ENCODE results near the gene ZNF559. TPM values are rescaled to one million over a fixed set of nuclear protein-coding genes. Genes with fewer than 3 reads are reported as not detected.

Gene ZNF559
- 15.0 and 15.6 TPM in 2 replicates for total RNA-seq

DNA sequence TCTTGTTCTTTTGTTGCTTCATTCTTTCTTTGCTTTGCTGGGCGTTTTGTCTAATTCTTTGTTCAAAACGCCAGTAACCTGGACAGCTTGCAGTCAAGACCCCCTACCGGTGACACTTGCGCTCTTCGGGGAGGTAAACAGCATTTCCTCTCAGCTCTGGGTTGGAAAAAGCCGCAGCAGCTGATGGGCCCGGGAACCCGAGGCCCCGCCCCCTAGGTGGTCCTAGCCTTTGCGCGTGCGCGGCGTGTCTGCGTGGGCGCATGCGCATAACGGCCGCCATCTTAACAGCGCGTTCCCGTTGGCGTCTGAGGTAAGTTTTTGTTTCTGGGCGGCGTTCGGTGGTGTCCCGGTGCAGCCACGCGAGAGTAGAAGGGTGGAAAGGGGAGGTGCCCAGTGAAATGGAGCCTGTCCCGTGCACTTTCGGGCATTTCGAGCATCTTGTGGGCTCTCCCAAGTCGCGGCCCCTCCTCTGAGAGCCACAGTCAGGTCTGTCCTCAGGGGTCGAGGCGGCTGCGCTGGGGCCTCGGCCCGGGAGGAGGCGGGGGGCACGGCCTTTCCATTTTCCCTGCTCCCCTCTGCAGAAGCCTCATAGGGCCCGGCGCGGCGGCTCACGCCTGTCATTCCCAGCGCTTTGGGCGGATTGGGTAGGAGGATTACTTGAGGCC lies at the start of gene ZNF559:
Gene ZNF559, plus strand, starts transcription at position 261 of the 665 bp plus-strand sequence. CDS start 14,371 bp downstream, outside the sequence.

DNA sequence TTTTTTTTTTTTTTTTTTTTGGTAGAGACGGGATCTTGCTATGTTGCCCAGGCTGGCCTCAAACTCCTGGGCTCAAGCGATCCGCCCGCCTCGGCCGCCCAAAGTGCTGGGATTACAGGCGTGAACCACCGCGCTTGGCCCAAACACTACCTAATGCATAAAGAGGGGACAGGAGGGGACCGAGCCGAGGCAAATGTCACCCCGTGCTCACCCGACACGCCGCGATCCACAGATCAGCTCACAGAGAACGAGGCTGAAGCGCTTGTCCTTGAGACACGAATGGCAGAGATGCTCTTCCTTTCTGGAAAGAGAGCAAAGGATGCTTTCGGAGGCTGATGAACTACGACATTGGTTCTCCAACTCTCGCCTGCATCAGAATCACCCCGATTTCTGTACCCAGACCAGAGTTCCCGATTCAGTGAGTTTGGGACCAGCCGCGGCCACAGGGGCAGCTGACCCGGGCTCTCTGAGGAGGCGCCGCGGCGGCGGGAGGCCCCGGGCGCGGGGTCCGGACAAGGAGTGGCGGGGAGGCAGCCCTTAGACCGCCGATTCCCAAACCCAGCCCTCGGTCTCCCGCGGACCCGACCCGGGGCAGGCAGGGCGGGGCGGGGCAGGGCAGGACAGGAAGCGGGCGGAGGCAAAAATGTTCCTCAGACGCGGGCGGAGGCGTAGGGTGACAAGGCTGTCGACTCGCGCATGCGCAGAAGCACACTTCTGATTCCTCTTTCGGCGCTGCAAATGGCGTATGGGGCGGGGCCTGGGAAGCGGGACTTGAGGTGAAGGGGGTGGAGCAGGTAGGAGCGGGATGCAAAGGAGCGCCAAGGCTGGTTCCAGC lies 14.6 kb upstream of the ZNF559 start, which contains the start of gene ZNF699:
Gene ZNF699, minus strand, starts transcription at position 700 of the 835 bp plus-strand sequence. CDS start 4,719 bp downstream, outside the sequence.

DNA sequence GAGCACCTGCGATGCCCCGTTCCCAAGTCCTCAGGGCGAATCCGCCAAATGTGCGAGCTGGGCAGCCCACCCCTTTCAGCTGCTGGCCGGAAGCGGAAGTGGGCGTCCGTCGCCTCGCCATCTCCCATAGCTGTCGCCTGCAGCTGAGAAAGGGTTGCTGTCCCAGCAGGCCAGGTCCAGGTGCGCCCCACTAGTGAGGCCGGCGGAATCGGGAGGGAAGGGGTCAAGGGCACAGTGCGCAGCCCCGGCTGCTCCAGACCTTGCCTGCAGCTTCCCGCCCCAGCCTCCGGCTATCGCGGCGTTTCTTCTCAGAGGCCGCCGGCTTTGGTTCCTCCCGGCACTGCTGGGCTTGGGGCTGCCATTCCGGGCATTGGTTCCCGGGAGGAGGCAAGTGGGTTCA lies 38.9 kb downstream of the ZNF559 start, which contains the start of gene ZNF177:
Gene ZNF177, plus strand, starts transcription at position 109 of the 400 bp plus-strand sequence. CDS start 15,299 bp downstream, outside the sequence.

Other genes with a start within 250 kb of the ZNF559 start
- not detected in 2 replicates for gene OR1M1, start 237.1 kb upstream of the ZNF559 start, total RNA-seq
- gene OR7G2, start 216.7 kb upstream of the ZNF559 start, total RNA-seq: not detected in 2 replicates
- gene OR7G1, start 208.4 kb upstream of the ZNF559 start, total RNA-seq: not detected in 2 replicates
- not detected in 2 replicates for gene OR7G3, start 197.2 kb upstream of the ZNF559 start, total RNA-seq
- 16.1 and 19.0 TPM in 2 replicates for gene ZNF317, start 183.8 kb upstream of the ZNF559 start, total RNA-seq
- gene OR7D2, start 145.2 kb upstream of the ZNF559 start, total RNA-seq: not detected in 2 replicates
- gene OR7D4, start 104.6 kb upstream of the ZNF559 start, total RNA-seq: not detected in 2 replicates
- not detected in 2 replicates for gene OR7E24, start 73.2 kb upstream of the ZNF559 start, total RNA-seq
- 9.1 and 9.6 TPM in 2 replicates for gene ZNF699, start 14.3 kb upstream of the ZNF559 start, total RNA-seq
- gene ZNF177, start 38.8 kb downstream of the ZNF559 start, total RNA-seq: 1.3 and 2.0 TPM in 2 replicates
- 6.2 and 8.7 TPM in 2 replicates for gene ZNF266, start 111.4 kb downstream of the ZNF559 start, total RNA-seq
- gene ZNF560, start 174.4 kb downstream of the ZNF559 start, total RNA-seq: 0.33 and 1.1 TPM in 2 replicates
- 16.6 and 23.3 TPM in 2 replicates for gene ZNF426, start 214.5 kb downstream of the ZNF559 start, total RNA-seq

Measured in smooth muscle cell of the pulmonary artery (primary cell).